Dermis microvascular lymphatic vessel endothelial cell (primary cell): Measurements from ENCODE around the gene SCUBE2. TPM values are rescaled to one million over a fixed set of nuclear protein-coding genes. Genes with fewer than 3 reads are reported as not detected.

ENCODE experiments used
- DNase-seq, 2 donors: peaks; one replicate each; pipeline versions ENCODE4 v3.0.0 to v3.0.0-alpha.2; 2010; ENCODE audit warnings: low read depth in 2 of 2
- total RNA-seq: library from RNA; depleted of rRNA; stranded (reverse); fragments of >200 nt; gene quantifications from 2 replicates; pipeline ENCODE4 v1.2.1, GENCODE V29; 2014

Gene SCUBE2
- total RNA-seq = 0.77 and 1.5 TPM in 2 replicates

DNA sequence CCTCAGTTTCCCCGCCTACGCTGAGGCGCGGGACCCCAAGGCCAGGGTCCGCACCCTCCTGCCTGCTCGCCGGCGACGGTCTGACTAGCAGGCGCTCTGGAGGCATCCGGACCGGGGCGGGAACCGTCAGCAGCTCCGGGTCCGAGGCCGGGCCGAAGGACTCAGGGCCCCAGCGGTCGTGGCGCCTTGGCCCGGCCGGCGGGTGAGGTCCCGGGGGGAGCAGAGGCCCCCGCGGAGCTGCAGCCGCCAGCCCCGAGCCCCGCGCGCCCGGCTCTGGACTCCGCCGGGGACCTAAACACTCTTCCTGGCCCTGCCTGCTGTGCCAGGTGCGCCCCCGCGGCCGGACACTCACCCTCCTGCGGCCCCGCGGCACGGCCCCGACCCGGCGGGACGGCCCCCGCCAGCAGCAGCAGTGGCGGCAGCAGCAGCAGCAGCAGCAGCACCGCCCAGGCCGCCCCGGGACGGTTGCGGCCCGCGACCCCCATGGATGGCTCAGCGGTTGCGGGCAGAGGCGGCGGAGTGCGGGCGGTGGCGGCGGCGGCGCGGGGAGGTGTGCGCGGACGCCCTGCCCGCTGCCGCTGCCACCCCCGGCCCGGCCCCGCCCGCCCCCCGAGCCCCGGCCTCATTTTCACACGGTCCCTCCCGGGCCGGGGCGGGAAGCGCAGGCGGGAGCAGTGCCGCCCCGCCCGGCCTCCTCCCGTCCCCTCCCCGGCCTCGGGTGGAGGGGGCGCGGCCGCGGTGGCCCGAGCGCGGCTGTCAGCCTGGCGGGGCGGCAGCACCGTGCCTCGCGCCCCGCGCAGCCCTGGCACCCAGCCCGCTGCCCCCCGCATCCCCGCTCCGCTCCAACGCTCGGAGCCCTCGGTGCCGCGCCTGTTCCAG, at the start of gene SCUBE2:
TSS of gene SCUBE2 (minus strand) at position 556 of the 879 bp plus-strand sequence. CDS start at position 485, 71 bp downstream.
- DNase-seq = no peak

DNA sequence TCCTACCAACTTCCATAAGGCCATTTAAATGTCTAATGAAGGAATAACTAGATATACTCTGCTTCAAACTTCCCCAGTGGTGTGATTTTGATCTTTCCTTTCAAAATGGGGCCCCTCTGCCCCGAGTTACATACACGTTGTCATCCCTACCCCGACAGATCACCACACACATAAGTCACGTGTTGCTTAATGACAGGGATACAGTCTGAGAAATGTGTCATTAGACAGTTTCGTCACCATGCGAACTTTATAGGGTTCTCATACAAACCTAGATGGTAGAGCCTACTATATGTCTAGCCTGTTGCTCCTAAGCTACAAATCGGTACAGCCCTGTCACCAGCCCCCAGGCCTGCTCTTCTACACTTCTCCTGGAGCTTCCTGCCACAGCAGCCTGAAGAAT, 49.8 kb upstream of the SCUBE2 start:
- no peak for DNase-seq

DNA sequence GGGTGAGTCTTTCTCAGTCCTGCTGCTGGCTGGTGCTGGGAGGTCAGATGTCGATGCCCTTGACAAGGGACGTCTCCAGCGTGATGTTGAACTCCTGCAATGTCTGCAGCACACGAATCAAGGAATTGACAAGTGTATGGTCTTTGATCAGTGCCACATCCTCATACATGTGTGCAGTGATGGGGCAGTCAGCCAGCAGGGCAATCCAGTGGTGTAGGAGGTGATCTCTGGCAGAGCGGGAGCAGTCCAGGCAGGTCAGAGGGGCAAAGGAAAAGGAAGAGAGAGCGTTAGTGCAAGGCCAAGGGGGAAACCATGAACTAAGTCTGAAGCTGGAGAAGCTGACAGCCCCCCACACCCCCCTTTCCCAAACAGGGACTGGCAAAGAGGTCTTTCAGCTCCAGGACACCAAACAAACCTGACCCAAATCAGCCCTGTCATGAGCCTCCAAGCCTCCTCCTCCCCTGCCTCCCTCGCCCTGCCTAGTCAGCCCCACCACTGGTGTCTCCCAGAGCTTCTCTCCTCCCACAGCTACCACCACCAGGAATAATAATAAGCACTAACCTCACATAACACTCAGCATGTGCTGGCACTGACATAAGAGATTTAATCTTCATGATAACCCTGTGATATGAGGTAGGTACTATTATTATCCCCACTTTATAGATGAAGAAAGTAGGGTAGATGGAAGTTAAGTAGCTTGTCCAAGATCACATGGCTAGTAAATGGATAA, 48.4 kb upstream of the SCUBE2 start:
- DNase-seq = peak in 1 of 2 donors; percentile 52

DNA sequence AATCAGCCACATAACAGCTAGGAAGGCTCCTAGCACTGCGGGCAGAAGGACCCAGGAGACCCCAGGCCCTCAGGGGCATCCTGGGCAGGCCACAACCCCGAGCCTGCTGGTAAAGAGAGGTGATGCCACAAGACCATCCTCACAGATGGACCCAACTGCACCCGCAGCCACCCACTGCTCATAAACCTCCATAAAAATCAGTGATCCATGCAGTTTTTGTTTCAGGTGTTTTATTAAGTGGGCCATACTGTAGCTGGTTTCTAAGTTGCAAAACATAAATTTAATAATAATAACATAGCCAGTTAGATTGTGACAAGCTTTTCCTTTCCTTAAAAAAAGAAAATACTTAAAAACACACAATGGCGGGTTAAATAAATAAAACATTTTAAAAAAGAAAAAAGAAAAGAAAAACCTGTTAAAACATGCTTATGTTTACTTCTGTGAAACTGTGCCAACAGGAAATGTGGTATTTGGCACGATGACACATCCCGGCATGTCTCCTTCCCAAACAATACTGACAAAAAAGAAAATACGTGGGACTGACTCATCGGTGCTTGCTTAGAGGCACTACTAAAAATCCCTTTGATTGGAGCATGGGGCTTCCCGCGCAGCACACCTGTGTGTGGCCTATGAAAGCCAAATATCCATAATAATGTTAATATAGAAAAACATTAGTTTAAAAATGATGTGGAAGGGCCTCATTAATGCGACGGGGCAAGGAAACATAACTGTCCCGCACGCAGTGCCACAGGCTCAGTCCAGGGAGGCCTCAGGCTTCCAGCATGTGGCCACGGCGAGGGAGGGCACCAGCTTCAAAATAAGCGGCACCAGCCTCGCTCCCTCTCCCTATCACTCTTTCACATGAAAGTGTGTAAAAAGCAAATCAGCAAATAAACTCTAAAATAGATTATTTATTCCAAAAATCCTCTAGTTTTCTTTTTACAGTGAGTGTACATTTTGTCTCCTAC, 47.5 kb upstream of the SCUBE2 start:
- DNase-seq = peak; percentile 95 to 99

DNA sequence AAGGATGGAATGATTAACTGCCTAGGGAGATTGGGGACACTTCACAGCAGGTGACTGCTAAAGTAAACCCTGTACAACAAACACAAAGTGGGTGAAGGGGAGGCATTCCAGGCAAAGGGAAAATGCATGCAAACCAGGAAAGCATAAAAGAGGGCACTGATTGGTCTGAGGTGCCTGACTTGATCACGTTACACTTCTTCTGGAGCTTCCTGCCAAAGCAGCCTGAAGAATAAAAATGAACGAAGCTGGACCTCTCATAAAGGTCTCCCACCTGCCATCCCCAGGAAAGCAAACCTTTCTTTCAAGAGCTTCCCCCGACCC, 46.7 kb upstream of the SCUBE2 start:
- DNase-seq = no peak

DNA sequence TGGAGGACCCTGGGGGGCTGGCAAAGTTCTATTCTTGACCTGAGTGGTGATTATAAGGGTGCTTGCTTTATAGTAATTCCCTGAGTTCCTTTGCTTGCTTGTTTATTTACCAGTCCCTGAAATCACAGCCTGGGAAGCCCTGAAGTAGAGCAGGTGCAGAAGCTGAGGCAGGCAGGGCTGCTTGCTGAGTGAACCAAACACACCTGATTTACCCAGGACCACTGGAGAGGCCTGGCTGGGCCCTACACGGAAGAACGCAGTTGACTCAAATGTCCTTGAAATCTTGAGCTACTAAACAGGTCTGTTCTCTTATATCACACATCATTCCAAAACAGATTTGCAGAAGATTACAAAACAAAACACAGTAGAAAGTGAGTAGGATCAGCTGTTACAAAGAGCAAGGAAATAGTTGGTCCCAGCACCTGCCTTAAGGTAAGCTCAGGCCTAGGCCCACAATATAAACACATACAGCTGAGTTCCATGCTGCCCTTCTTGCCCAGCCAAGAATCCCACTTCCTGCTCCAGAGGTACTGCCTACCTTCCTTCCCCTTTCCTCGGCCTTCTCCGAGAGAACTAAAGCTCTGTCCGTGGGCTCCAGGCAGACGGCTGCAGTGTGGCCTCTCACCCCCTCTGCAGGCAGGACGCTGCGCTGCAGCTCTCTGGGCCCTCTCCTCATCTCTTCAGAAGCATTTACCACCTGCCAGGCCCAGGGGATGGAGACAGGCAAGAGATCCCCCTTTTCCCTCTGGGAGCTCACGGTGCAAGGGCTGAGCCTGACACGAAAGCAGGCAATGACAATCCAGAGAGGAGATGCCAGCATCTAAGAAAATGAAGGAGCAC, 46.1 kb upstream of the SCUBE2 start:
- DNase-seq = peak; percentile 45 to 82

DNA sequence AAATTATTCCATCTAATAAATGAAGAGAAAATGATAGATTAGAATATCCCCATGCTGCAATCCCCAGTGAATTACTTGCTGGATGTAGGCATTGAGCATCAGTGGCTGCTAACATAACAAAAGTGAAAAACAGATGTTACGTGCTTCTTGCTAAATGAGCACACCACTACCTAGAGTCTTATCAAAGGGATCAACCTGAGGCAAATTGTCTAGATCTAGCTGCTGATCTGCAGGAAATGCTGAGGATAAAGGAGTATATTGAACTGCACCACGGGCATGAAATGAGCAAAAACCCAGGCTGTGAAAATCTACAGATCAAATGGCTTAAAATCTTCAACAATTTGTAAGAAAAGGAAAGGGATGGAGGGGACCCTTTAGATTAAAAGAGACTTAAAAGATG, 45.3 kb upstream of the SCUBE2 start:
- DNase-seq = no peak

DNA sequence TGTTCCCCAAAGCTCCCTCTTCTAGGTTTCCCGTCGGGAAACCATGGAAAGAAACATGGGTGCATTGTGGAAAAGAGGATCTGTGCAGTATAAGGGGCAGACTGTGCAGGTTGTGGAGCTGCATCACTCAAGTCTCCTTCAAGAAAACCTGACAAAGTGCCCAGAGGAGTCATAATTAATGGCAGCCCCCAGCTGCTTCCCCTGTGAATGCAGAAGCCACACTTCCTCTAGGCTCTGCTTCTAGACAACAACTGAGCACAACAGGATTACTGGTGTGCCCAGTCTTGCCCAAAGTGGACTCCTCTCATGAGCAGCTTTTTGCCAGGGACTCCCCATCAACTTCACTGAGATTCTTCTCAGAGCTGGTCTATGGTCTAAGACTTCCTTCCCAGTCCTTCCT, 42.6 kb upstream of the SCUBE2 start:
- DNase-seq = no peak

DNA sequence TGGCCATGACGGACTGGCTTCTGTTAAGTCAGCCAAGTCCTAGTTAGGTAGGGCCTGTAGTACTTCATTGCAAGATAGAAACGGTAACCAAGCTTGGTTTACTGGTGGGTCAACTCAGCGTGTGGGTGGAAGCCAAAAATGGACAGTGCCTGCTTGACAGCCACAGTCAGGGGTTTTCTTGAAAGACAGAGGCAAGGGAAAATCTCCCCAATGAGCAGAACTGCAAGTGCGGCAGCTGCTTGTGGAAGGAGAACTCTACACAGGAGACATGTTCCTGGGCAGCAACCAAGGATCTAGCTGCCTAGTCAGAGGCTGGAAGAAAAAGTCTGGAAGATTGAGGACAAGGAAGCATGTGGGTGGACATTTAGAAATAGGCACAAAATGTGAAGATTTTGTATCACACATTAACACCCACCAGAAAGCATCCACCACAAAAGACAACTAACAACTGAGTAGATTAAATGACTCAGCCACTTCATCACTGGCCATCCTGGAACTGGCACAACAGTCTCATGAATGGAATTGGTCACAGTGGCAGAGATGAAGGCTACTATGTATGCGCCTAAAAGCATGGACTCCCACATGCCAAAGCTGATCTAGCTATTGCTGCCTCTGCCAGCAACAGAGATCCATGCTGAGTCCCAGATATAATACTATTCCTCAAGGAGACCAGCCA, 40.9 kb upstream of the SCUBE2 start:
- no peak for DNase-seq

DNA sequence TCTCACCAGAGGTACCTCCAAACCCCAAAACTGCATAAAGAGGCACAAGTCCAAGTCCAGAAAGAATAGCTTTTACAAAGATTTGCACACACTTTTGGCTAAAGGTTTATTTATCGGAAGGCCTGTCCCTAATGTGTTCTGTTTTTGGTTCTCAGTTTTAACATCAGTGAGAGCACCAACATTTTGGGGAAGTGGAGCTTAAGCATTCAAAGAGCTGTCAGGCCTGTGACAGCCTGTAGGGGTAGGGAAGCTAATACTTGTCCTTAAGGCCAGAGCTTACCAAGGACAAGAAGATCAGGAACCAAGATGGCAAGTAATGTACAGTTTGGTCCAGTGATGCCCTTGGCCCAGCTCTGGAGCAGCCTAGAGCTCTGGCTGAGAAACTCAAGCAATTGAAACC, 38.9 kb upstream of the SCUBE2 start:
- DNase-seq = no peak

DNA sequence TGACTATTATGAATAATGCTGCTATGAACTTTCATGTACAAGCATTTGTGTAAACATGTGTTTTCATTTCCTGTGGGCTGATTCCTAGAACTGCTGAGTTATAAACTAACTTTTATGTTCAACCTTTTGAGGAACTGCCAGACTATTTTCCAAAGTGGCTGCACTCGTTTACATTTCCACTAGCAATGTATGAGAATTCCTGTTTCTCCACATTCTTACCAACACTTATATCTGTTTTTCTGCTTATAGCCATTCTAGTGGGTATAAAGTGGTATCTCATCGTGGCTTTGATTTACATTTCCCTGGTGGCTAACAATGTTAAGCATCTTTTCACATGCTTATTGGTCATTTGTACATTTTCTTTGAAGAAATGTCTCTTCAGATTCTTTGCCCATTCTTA, 35.2 kb upstream of the SCUBE2 start:
- no peak for DNase-seq

DNA sequence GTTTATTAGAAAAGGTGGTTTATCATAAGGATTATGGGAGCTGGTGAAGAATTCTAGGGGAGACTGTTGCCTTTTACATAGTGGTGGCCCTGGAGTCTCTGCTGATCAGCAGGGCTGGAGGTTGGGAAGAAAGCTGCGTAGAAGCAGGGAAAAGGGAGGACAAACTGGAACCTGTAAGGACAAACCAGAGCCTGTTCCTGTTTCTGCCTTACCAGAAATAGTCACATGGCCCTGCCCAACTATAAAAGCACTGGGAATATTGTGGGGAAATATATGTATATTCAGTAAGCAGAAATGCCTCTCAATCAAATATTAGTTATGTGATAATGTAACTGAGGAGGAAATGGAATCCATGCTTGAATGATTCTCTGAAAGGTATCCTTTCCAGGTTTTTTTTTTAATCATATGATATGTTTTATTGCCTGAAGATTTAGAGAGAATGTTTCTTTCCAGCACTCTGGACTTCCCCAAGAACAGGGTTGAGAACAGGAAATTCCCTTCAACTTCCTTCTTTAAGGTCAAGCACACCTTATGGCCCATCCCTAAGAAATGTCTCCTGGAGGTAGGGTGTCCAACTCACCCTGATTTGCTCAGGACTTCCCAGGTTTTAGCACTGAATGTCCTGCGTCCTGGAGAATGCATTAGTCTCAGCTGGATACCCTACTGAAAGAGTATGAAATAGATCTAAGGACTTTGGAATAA, 33.9 kb upstream of the SCUBE2 start:
- DNase-seq = no peak

DNA sequence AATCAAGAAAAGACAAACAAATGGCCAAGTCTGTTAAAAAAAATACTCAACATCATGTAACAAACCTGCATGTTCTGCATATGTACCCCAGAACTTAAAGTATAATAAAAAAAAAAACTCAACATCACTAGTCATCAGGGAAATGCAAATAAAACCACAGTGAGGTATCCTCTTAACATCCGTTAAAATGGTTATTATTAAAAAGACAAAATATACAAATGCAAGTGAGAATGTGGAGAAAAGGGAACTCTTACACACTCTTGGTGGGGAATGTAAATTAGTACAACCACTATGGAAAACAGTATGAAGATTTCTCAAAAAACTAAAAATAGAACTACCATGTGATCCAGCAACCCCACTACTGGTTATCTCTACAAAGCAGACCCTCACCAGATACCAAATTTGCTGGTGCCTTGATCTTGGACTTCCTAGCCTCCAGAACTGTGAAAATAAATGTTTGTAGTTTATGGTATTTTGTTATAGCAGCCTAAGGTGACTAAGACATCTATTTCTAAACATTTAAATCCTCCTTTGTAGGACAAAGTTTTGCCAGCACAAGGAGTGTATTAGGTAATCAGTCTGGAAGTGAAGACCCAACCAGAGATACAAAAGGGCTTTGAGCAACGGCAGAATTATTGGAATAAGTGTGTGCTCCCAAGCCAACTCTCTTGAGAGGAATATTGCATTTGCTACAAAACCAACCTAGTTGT, 32.4 kb upstream of the SCUBE2 start:
- DNase-seq = no peak

DNA sequence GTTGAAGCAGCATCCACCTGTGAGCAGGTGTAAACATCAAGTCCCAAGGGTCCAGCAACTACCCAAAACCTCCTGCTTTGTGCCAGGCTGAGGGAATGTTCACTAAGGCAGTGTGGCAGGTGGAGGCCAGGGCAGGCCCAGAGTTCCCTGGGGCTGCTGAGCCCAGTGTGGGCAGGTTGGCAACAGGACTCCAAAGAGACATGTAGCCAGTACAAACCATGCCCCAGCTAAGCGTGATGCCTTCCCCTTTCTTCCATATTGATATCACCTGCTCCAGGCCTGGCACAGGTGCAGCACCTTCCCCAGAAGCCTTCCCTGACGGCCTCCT, 30.0 kb upstream of the SCUBE2 start:
- no peak for DNase-seq

DNA sequence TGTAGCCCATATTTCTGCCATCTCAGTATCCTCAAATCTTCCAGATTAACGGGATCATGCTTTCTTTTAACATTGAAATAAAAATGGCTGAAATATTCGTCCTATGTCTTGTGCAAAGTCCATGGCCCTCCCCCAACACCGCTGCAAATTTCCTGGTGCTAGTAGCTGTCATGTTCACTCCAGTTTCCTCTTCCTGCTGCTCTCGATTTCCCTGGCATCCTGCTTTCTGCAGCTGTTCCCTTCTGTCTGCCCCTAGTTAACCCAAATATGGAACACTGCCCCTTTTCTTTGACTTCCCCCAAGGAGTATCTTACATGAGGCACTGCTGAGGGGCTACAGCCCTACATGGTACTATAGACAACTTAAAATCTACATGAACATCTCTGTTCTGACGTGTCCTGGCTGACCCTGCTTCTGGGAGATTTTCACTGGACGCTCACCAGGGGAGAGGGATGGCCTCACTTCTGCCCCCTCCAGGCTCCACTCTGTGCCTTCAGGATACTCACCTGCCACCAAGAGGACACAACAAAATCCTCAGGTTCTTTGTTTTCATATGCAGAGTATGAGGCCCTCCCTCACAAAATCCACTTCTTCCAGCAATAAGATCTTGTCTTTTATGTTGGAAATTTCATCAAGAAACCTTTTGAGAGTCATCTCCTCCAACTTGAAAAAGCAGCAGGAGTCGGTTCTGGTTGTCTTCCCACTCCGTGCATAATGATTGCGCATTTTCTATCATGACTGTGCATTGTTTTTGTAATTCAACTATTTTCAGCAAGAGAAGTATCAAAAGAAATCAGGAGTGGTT, 29.5 kb upstream of the SCUBE2 start:
- DNase-seq = peak in 1 of 2 donors; percentile 12

DNA sequence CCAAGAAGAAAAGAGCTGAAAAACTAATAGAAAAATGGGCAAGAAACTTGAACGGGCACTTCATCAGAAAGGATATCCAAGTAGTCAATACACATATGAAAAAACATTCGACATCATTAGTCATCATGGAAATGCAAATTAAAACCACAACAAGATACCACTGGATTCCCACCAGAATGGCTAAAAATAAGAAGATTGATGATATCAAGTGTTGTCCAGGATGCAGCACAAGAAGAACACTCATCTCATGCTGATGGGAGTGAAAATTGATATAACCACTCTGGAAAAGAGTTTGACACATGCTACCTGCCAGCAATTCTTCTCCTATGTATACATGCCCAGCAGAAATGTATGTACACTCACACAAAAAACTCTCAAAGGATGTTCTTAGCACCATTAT, 26.9 kb upstream of the SCUBE2 start:
- DNase-seq = no peak

DNA sequence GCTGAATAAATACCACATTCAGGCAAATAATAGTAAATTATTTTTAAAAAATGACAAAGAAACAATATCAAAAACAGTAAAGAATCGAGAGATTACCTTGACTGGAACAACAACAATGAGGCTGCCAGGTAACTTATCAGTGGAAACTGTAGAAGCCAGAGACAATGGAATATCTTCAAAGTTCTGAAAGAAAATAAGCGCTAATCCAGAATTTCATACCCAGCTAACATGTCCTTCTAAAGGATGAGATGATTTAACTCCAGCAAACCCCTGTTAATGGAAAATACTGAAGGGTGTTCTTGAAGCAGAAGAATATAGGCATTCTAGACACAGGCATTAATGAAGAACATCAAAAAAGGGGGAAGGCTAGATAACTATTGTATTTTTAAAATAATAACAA, 20.7 kb upstream of the SCUBE2 start:
- DNase-seq = no peak
